Mesendoderm (in vitro differentiated cells): ENCODE results near the gene URI1.

Source experiments
- DNase-seq: peaks from one replicate; pipeline ENCODE4 v3.0.0; 2013
- H2AK5ac ChIP-seq: 2 replicates; pipeline ENCODE4 v1.6.1; 2013; ENCODE audit warnings: low read length, inconsistent platforms
- H2BK120ac ChIP-seq: 2 replicates; pipeline ENCODE4 v1.6.1; 2013; ENCODE audit warnings: low read depth, mild to moderate bottlenecking, low read length, moderate library complexity, mixed read lengths
- H2BK15ac ChIP-seq: replicated peaks from 2 replicates; pipeline ENCODE4 v1.6.1; 2013; ENCODE audit warnings: low read depth, mild to moderate bottlenecking, moderate library complexity
- H2BK5ac ChIP-seq: 2 replicates; pipeline ENCODE4 v1.6.1; 2013; ENCODE audit warnings: low read length, inconsistent platforms
- H3K18ac ChIP-seq: 2 replicates; pipeline ENCODE4 v1.6.1; 2013; ENCODE audit warnings: mild to moderate bottlenecking, low read length, mixed read lengths
- H3K23ac ChIP-seq: one replicate; pipeline ENCODE4 v1.6.1; 2013; ENCODE audit warnings: low read length
- H3K27ac ChIP-seq: 2 replicates; pipeline ENCODE4 v1.5.1; 2013; ENCODE audit warnings: low read depth, mild to moderate bottlenecking, inconsistent platforms, low read length, moderate library complexity
- H3K27me3 ChIP-seq: 2 replicates; pipeline ENCODE4 v1.6.1; 2013; ENCODE audit warnings: low read length, control low read depth, mild to moderate bottlenecking, inconsistent platforms; ENCODE audit not compliant: insufficient read depth, poor library complexity
- H3K36me3 ChIP-seq: 2 replicates; pipeline ENCODE4 v1.6.1; 2013; ENCODE audit warnings: low read length, inconsistent platforms; ENCODE audit not compliant: control insufficient read depth, insufficient read depth
- H3K4ac ChIP-seq: one replicate; pipeline ENCODE4 v1.6.1; 2013; ENCODE audit warnings: low read depth, mild to moderate bottlenecking, low read length, moderate library complexity
- H3K4me1 ChIP-seq: 2 replicates; pipeline ENCODE4 v1.6.1; 2013; ENCODE audit warnings: low read depth, low read length, inconsistent platforms; ENCODE audit not compliant: control insufficient read depth
- H3K4me2 ChIP-seq: 2 replicates; pipeline ENCODE4 v1.6.1; 2013; ENCODE audit warnings: low read length
- H3K4me3 ChIP-seq: 2 replicates; pipeline ENCODE4 v1.5.1; 2013; ENCODE audit warnings: mild to moderate bottlenecking, low read length
- H3K56ac ChIP-seq: one replicate; pipeline ENCODE4 v1.6.1; 2013; ENCODE audit warnings: low read length
- H3K79me1 ChIP-seq: 2 replicates; pipeline ENCODE4 v1.6.1; 2013; ENCODE audit warnings: low read length, inconsistent platforms
- H3K79me2 ChIP-seq: 2 replicates; pipeline ENCODE4 v1.6.1; 2013; ENCODE audit warnings: mild to moderate bottlenecking, low read length; ENCODE audit not compliant: control insufficient read depth, insufficient read depth
- H3K9ac ChIP-seq: 2 replicates; pipeline ENCODE4 v1.6.1; 2013; ENCODE audit warnings: low read length, inconsistent platforms
- H4K5ac ChIP-seq: one replicate; pipeline ENCODE4 v1.6.1; 2013; ENCODE audit warnings: low read length
- H4K8ac ChIP-seq: one replicate; pipeline ENCODE4 v1.6.1; 2013; ENCODE audit warnings: low read depth, mild to moderate bottlenecking, control low read depth, low read length, moderate library complexity
- WGBS: extraction: QIAGEN DNeasy Blood & Tissue Kit; methylation state at CpG from one replicate; pipeline ENCODE4 v1.1.7; 2013; ENCODE audit warnings: low lambda C conversion rate, missing lambda C conversion rate; ENCODE audit not compliant: insufficient coverage; ENCODE audit errors: extremely low coverage; 5-methylcytosine and 5-hydroxymethylcytosine counted together

URI1 gene

GRCh38 chr19:30003866-30004265 lies 61.8 kb downstream of the URI1 start:
- no peak overlapping the region for H2BK15ac ChIP-seq
- no CpG with 5 or more reads among the region's 6 CpGs for WGBS
- H3K79me1 ChIP-seq: peaks cover 2% of the 10 kb centered on the region
- H3K9ac ChIP-seq: no peak overlapping the region
- H3K23ac ChIP-seq: no peak overlapping the region
- no peak overlapping the region for H2BK120ac ChIP-seq
- H3K4ac ChIP-seq: no peak overlapping the region
- DNase-seq: no peak
- H3K79me2 ChIP-seq: no peaks in the 10 kb centered on the region
- H3K27ac ChIP-seq: no peak overlapping the region
- no peak overlapping the region for H3K4me3 ChIP-seq
- no peaks in the 10 kb centered on the region for H3K4me1 ChIP-seq
- H2BK5ac ChIP-seq: no peak overlapping the region
- no peak overlapping the region for H2AK5ac ChIP-seq
- H4K5ac ChIP-seq: no peak overlapping the region
- no peaks in the 10 kb centered on the region for H3K36me3 ChIP-seq
- H3K4me2 ChIP-seq: no peak overlapping the region
- no peak overlapping the region for H3K56ac ChIP-seq
- H3K18ac ChIP-seq: no peak overlapping the region
- H3K27me3 ChIP-seq: no peaks in the 10 kb centered on the region
- H4K8ac ChIP-seq: no peak overlapping the region

GRCh38 chr19:30004403-30004802 lies 62.4 kb downstream of the URI1 start:
- H3K79me2 ChIP-seq: no peaks in the 10 kb centered on the region
- H3K4me1 ChIP-seq: no peaks in the 10 kb centered on the region
- H3K18ac ChIP-seq: no peak overlapping the region
- H3K9ac ChIP-seq: no peak overlapping the region
- no peak overlapping the region for H2BK5ac ChIP-seq
- no peak overlapping the region for H3K56ac ChIP-seq
- no peak overlapping the region for H4K8ac ChIP-seq
- H3K4me3 ChIP-seq: no peak overlapping the region
- no peak overlapping the region for H3K4me2 ChIP-seq
- H3K27ac ChIP-seq: no peak overlapping the region
- H4K5ac ChIP-seq: no peak overlapping the region
- H2BK120ac ChIP-seq: no peak overlapping the region
- H3K79me1 ChIP-seq: peaks cover 2% of the 10 kb centered on the region
- no peaks in the 10 kb centered on the region for H3K36me3 ChIP-seq
- H3K23ac ChIP-seq: no peak overlapping the region
- H3K4ac ChIP-seq: no peak overlapping the region
- no peak overlapping the region for H2AK5ac ChIP-seq
- no peak for DNase-seq
- no peak overlapping the region for H2BK15ac ChIP-seq
- WGBS: no CpG with 5 or more reads among the region's 1 CpG
- no peaks in the 10 kb centered on the region for H3K27me3 ChIP-seq

GRCh38 chr19:30006207-30006606 lies 64.2 kb downstream of the URI1 start:
- Histone ChIP-seq H2BK15ac (no peak overlapping the region), H3K56ac (no peak overlapping the region), H3K23ac (no peak overlapping the region), H3K27ac (no peak overlapping the region), H3K27me3 (no peaks in the 10 kb centered on the region), H3K4me2 (no peak overlapping the region), H3K9ac (no peak overlapping the region), H2BK5ac (no peak overlapping the region), H3K4me3 (no peak overlapping the region), H4K8ac (no peak overlapping the region), H3K36me3 (no peaks in the 10 kb centered on the region), H4K5ac (no peak overlapping the region), H3K79me1 (peaks cover 2% of the 10 kb centered on the region), H3K79me2 (no peaks in the 10 kb centered on the region), H2AK5ac (no peak overlapping the region), H3K4ac (no peak overlapping the region), H3K4me1 (no peaks in the 10 kb centered on the region), H3K18ac (no peak overlapping the region), H2BK120ac (no peak overlapping the region)
- WGBS: no CpG with 5 or more reads among the region's 4 CpGs
- DNase-seq: no peak

- H4K5ac ChIP-seq: no peak overlapping the region
- H2AK5ac ChIP-seq: no peak overlapping the region
- no peaks in the 10 kb centered on the region for H3K36me3 ChIP-seq
- H4K8ac ChIP-seq: no peak overlapping the region
- no peak for DNase-seq
- no peak overlapping the region for H3K4me2 ChIP-seq
- H2BK15ac ChIP-seq: no peak overlapping the region
- H3K79me2 ChIP-seq: no peaks in the 10 kb centered on the region
- no peak overlapping the region for H2BK5ac ChIP-seq
- no peak overlapping the region for H3K56ac ChIP-seq
- no peak overlapping the region for H3K27ac ChIP-seq
- H3K4me3 ChIP-seq: no peak overlapping the region
- peaks cover 2% of the 10 kb centered on the region for H3K79me1 ChIP-seq
- no peak overlapping the region for H3K23ac ChIP-seq
- no peak overlapping the region for H3K9ac ChIP-seq
- no peaks in the 10 kb centered on the region for H3K27me3 ChIP-seq
- no peaks in the 10 kb centered on the region for H3K4me1 ChIP-seq
- no peak overlapping the region for H3K18ac ChIP-seq
- no peak overlapping the region for H3K4ac ChIP-seq
- H2BK120ac ChIP-seq: no peak overlapping the region
- no CpG with 5 or more reads among the region's 2 CpGs for WGBS
Measured at GRCh38 chr19:30008169-30008568, 66.1 kb downstream of the URI1 start.

GRCh38 chr19:30009013-30009412 lies 67.0 kb downstream of the URI1 start:
- H3K4me3 ChIP-seq: no peak overlapping the region
- no peak overlapping the region for H2BK5ac ChIP-seq
- no peak overlapping the region for H3K4me2 ChIP-seq
- no peak overlapping the region for H3K27ac ChIP-seq
- WGBS: no CpG with 5 or more reads among the region's 10 CpGs
- no peak overlapping the region for H2BK15ac ChIP-seq
- no peak overlapping the region for H2AK5ac ChIP-seq
- H3K27me3 ChIP-seq: no peaks in the 10 kb centered on the region
- no peak for DNase-seq
- H4K5ac ChIP-seq: no peak overlapping the region
- no peak overlapping the region for H3K23ac ChIP-seq
- no peak overlapping the region for H3K4ac ChIP-seq
- no peaks in the 10 kb centered on the region for H3K79me1 ChIP-seq
- H3K4me1 ChIP-seq: no peaks in the 10 kb centered on the region
- H3K9ac ChIP-seq: no peak overlapping the region
- H2BK120ac ChIP-seq: no peak overlapping the region
- no peak overlapping the region for H3K18ac ChIP-seq
- no peak overlapping the region for H3K56ac ChIP-seq
- no peak overlapping the region for H4K8ac ChIP-seq
- H3K36me3 ChIP-seq: no peaks in the 10 kb centered on the region
- no peaks in the 10 kb centered on the region for H3K79me2 ChIP-seq

GRCh38 chr19:30011051-30011578 lies 69.1 kb downstream of the URI1 start:
- peak; percentile 42 for DNase-seq
- H3K27me3 ChIP-seq: no peaks in the 10 kb centered on the region
- H3K36me3 ChIP-seq: no peaks in the 10 kb centered on the region

More at GRCh38 chr19:30011051-30011578, 69.1 kb downstream of the URI1 start:
- no peak overlapping the region for H3K27ac ChIP-seq
- no CpG with 5 or more reads among the region's 9 CpGs for WGBS
- H3K9ac ChIP-seq: no peak overlapping the region
- no peak overlapping the region for H4K8ac ChIP-seq
- H4K5ac ChIP-seq: no peak overlapping the region
- no peaks in the 10 kb centered on the region for H3K79me2 ChIP-seq
- H2BK15ac ChIP-seq: no peak overlapping the region
- H3K79me1 ChIP-seq: no peaks in the 10 kb centered on the region
- H3K4me3 ChIP-seq: no peak overlapping the region
- H3K4me2 ChIP-seq: no peak overlapping the region
- no peak overlapping the region for H3K4ac ChIP-seq
- no peak overlapping the region for H3K23ac ChIP-seq
- no peak overlapping the region for H2BK120ac ChIP-seq
- H2AK5ac ChIP-seq: no peak overlapping the region
- H3K56ac ChIP-seq: no peak overlapping the region
- H3K18ac ChIP-seq: no peak overlapping the region
- H2BK5ac ChIP-seq: no peak overlapping the region
- no peaks in the 10 kb centered on the region for H3K4me1 ChIP-seq
